Smooth muscle cell (in vitro differentiated cells): ENCODE data around the gene TTYH3. TPM values are rescaled to one million over a fixed set of nuclear protein-coding genes. Genes with fewer than 3 reads are reported as not detected.

Experiments
- DNase-seq: peaks from one replicate; lab custom pipeline; 2025; ENCODE audit not compliant: unreplicated experiment; lab: John Stamatoyannopoulos, UW
- H2AFZ ChIP-seq: fragments of 200-600 bp; sonication (generic); 2 replicates; pipeline ENCODE4 v1.6.0; 2016; ENCODE audit warnings: antibody characterized with exemption, low read depth, mild to moderate bottlenecking
- H3F3A ChIP-seq: fragments of 200-600 bp; sonication (generic); 2 replicates; pipeline ENCODE4 v1.6.0; 2017; ENCODE audit warnings: antibody characterized with exemption, low read depth
- H3K27ac ChIP-seq: fragments of 200-600 bp; sonication (generic); 2 replicates; pipeline ENCODE4 v1.5.1; 2016; ENCODE audit warnings: low read depth, mild to moderate bottlenecking
- H3K27me3 ChIP-seq: fragments of 200-600 bp; sonication (generic); 2 replicates; pipeline ENCODE4 v1.6.1; 2016; ENCODE audit warnings: low read depth, mild to moderate bottlenecking
- H3K36me3 ChIP-seq: fragments of 200-600 bp; sonication (generic); 2 replicates; pipeline ENCODE4 v1.5.1; 2016; ENCODE audit warnings: low read depth
- H3K4me1 ChIP-seq: fragments of 200-600 bp; sonication (generic); 2 replicates; pipeline ENCODE4 v1.5.1; 2016; ENCODE audit warnings: low read depth
- H3K4me2 ChIP-seq: fragments of 200-600 bp; sonication (generic); 2 replicates; pipeline ENCODE4 v1.6.0; 2016; ENCODE audit warnings: mild to moderate bottlenecking
- H3K4me3 ChIP-seq: fragments of 200-600 bp; sonication (generic); 2 replicates; pipeline ENCODE4 v1.5.1; 2016; ENCODE audit warnings: mild to moderate bottlenecking
- H3K79me2 ChIP-seq: fragments of 200-600 bp; sonication (generic); 2 replicates; pipeline ENCODE4 v1.6.0; 2016; ENCODE audit warnings: low read depth, mild to moderate bottlenecking
- H3K9ac ChIP-seq: fragments of 200-600 bp; sonication (generic); 2 replicates; pipeline ENCODE4 v1.6.0; 2016; ENCODE audit warnings: low read depth
- H3K9me3 ChIP-seq: fragments of 200-600 bp; sonication (generic); replicated peaks from 2 replicates; pipeline ENCODE4 v1.5.1; 2016; ENCODE audit warnings: low read depth
- H4K20me1 ChIP-seq: fragments of 200-600 bp; sonication (generic); 2 replicates; pipeline ENCODE4 v1.6.0; 2016; ENCODE audit warnings: low read depth
- CTCF ChIP-seq: fragments of 200-600 bp; sonication (generic); IDR thresholded peaks from 2 replicates; pipeline ENCODE4 v1.5.1; 2017; ENCODE audit warnings: borderline replicate concordance, mild to moderate bottlenecking, antibody characterized with exemption; ENCODE audit not compliant: insufficient read depth, poor library complexity, severe bottlenecking
- WGBS: methylation state at CpG from one replicate; pipeline ENCODE4 v1.1.7; 2016; ENCODE audit warnings: low lambda C conversion rate; 5-methylcytosine and 5-hydroxymethylcytosine counted together
- polyA plus RNA-seq: library from polyadenylated mRNA; unstranded; fragments of >200 nt; fragmentation: Nextera tagmentation; extraction: Ambion mirVana; gene quantifications from 2 replicates; pipeline ENCODE4 v1.2.1, GENCODE V29; 2016
- total RNA-seq: library from RNA; depleted of rRNA; stranded (reverse); fragments of >200 nt; gene quantifications from 2 replicates; pipeline ENCODE4 v1.2.3, GENCODE V29; 2014

The TTYH3 gene
- total and polyA plus RNA-seq, 2 experiments from 2014 or later: 51.5 to 179 TPM

GRCh38 chr7:2637066-2637471 is 5.3 kb downstream of the TTYH3 start:
- peaks cover 91% of the 10 kb centered on the region for H3K79me2 ChIP-seq
- H3K36me3 ChIP-seq: no peaks in the 10 kb centered on the region
- H3K27ac ChIP-seq: no peak overlapping the region
- peaks cover 6% of the 10 kb centered on the region for H3F3A ChIP-seq
- no peaks in the 10 kb centered on the region for H3K9me3 ChIP-seq
- no peak overlapping the region for H3K9ac ChIP-seq
- no peak overlapping the region for H3K4me3 ChIP-seq
- TF ChIP-seq CTCF: no peak
- H3K4me2 ChIP-seq: peak overlapping the region; percentile 71
- H2AFZ ChIP-seq: no peak overlapping the region
- DNase-seq: no peak
- H3K27me3 ChIP-seq: no peaks in the 10 kb centered on the region
- H4K20me1 ChIP-seq: peaks cover 98% of the 10 kb centered on the region
- peaks cover 22% of the 10 kb centered on the region for H3K4me1 ChIP-seq
- 96% methylated on average over 17 of the region's 17 CpGs for WGBS

GRCh38 chr7:2637505-2638223 is 5.9 kb downstream of the TTYH3 start:
- DNase-seq: no peak
- no peak overlapping the region for H2AFZ ChIP-seq
- peak overlapping the region; percentile 71 for H3K4me2 ChIP-seq
- H3K9me3 ChIP-seq: no peaks in the 10 kb centered on the region
- H3K36me3 ChIP-seq: no peaks in the 10 kb centered on the region
- WGBS: 86% methylated on average over 23 of the region's 23 CpGs
- H3K9ac ChIP-seq: no peak overlapping the region
- H3K4me1 ChIP-seq: peaks cover 24% of the 10 kb centered on the region
- TF ChIP-seq CTCF: no peak
- H3K79me2 ChIP-seq: peaks cover 91% of the 10 kb centered on the region
- peaks cover 99% of the 10 kb centered on the region for H4K20me1 ChIP-seq
- peaks cover 6% of the 10 kb centered on the region for H3F3A ChIP-seq
- H3K27ac ChIP-seq: peak overlapping the region; percentile 78
- no peaks in the 10 kb centered on the region for H3K27me3 ChIP-seq
- H3K4me3 ChIP-seq: no peak overlapping the region

- H3K4me2 ChIP-seq: peak overlapping the region; percentile 71
- no peaks in the 10 kb centered on the region for H3K9me3 ChIP-seq
- no peak for DNase-seq
- peaks cover 4% of the 10 kb centered on the region for H3F3A ChIP-seq
- H4K20me1 ChIP-seq: peaks cover 99% of the 10 kb centered on the region
- no peak overlapping the region for H2AFZ ChIP-seq
- WGBS: 34% methylated on average over 33 of the region's 34 CpGs
- no peak overlapping the region for H3K4me3 ChIP-seq
- H3K4me1 ChIP-seq: peaks cover 23% of the 10 kb centered on the region
- peak overlapping the region; percentile 48 for H3K9ac ChIP-seq
- H3K27me3 ChIP-seq: no peaks in the 10 kb centered on the region
- no peaks in the 10 kb centered on the region for H3K36me3 ChIP-seq
- H3K27ac ChIP-seq: peak overlapping the region; percentile 78
- TF ChIP-seq CTCF: no peak
- peaks cover 91% of the 10 kb centered on the region for H3K79me2 ChIP-seq
These were observed 6.6 kb downstream of the TTYH3 start for GRCh38 chr7:2638224-2638991.
